Cardiac muscle cell (in vitro differentiated cells and primary cell): Measurements from ENCODE around the gene KCNMA1. TPM values are rescaled to one million over a fixed set of nuclear protein-coding genes. Genes with fewer than 3 reads are reported as not detected.
A peak's percentile ranks its signal among the peaks of the same experiment; 100 is the strongest.

Source experiments
- DNase-seq, 2 donors: peaks; one replicate each; pipeline versions ENCODE4 v3.0.0 to v3.0.0-alpha.2; 2010 to 2017; ENCODE audit warnings: low read depth in 1 of 2, low spot score in 1 of 2
- H3K27ac ChIP-seq: fragments of 200-600 bp; sonication (generic); 2 replicates; pipeline ENCODE4 v1.5.1; 2016
- H3K27me3 ChIP-seq: fragments of 200-600 bp; sonication (generic); 2 replicates; pipeline ENCODE4 v1.6.0; 2016; ENCODE audit warnings: control low read depth
- H3K36me3 ChIP-seq: fragments of 200-600 bp; sonication (generic); 2 replicates; pipeline ENCODE4 v1.5.1; 2016; ENCODE audit warnings: control low read depth
- H3K4me1 ChIP-seq: fragments of 200-600 bp; sonication (generic); 2 replicates; pipeline ENCODE4 v1.8.1; 2017; ENCODE audit warnings: low read depth, mild to moderate bottlenecking, mixed run types
- H3K4me3 ChIP-seq: fragments of 200-600 bp; sonication (generic); 2 replicates; pipeline ENCODE4 v1.5.1; 2016; ENCODE audit warnings: mild to moderate bottlenecking
- H3K9me3 ChIP-seq: fragments of 200-600 bp; sonication (generic); 2 replicates; pipeline ENCODE4 v1.5.1; 2017; ENCODE audit warnings: low read depth, mild to moderate bottlenecking, control low read depth
- CTCF ChIP-seq: IDR thresholded peaks from 2 replicates; pipeline ENCODE4 v1.5.1; 2012; ENCODE audit warnings: low read depth, mild to moderate bottlenecking, low read length
- polyA plus RNA-seq: library from polyadenylated mRNA; unstranded; fragments of >200 nt; fragmentation: Nextera tagmentation; extraction: Ambion mirVana; gene quantifications from 2 replicates; pipeline ENCODE4 v1.2.1, GENCODE V29; 2016
- total RNA-seq: library from RNA; depleted of rRNA; stranded (reverse); fragments of >200 nt; gene quantifications from 2 replicates; pipeline ENCODE4 v1.2.3, GENCODE V29; 2016

Gene KCNMA1
- total and polyA plus RNA-seq, 2 experiments from 2014 or later = 1.8 to 1.9 TPM

DNA sequence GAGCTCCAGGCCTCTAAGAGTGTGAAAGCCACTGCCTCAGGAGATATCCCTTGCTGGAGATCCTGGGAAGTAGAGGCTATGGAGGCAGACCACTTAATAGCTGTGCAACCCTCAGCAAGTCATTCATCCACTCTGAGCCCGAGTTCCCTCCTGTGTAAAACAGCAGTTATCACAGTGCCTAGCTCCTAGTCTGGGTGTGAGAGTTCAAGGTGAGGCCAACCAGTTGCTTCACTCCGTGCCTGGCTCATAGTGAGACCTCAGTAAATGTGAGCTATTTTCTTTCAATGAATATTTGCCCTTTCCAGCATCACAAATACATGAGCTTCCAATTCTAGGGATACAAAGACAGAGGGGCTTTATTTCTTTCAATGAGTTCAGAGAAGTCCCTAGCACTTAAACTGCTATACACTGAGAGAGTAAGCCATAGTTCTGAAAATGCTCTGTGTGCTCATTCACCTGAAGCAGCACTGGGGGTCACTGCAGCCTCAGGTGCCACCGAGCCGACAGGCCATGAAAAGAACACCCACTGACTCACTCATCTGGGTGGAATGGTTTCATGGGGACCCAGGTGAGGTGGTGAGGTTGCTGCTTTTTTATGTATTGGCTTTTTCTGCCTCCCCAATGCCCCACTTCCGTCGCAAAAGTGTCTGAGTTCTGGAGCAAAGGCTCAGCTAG is 259.8 kb downstream of the KCNMA1 start:
- no peaks in the 10 kb centered on the region for H3K4me1 ChIP-seq
- no peaks in the 10 kb centered on the region for H3K36me3 ChIP-seq
- H3K9me3 ChIP-seq = no peaks in the 10 kb centered on the region
- peaks cover 19% of the 10 kb centered on the region for H3K27me3 ChIP-seq
- DNase-seq = no peak
- H3K27ac ChIP-seq = no peak overlapping the region
- H3K4me3 ChIP-seq = no peak overlapping the region
- no peak for TF ChIP-seq CTCF

GRCh38 chr10:77377034-77377433 is 260.6 kb downstream of the KCNMA1 start:
- no peaks in the 10 kb centered on the region for H3K36me3 ChIP-seq
- no peak overlapping the region for H3K4me3 ChIP-seq
- no peak for TF ChIP-seq CTCF

DNA sequence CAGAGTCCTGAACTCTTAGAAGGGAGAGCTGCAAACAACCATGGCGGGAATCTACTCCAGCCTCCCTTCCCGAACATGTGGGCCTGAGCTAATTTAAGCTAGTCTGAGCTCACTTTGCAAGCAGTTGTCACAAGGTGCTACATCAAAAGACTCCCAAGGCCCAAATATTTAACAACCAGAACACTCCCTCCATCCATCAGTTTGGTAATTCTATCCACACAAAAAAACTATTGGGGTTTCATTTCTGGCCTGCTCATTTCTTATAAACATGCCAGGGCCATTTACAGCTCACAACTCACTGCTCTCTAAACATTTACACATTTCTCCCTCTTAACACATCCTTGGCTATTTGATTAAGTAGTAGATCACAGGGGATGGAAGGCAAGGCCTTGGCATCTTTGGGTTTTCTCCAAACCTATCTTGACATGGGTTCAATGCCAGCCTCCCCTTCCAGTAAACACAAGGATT is 263.4 kb downstream of the KCNMA1 start:
- Histone ChIP-seq H3K27ac (no peak overlapping the region), H3K4me3 (no peak overlapping the region), H3K36me3 (no peaks in the 10 kb centered on the region), H3K9me3 (no peaks in the 10 kb centered on the region), H3K4me1 (no peaks in the 10 kb centered on the region), H3K27me3 (peaks cover 7% of the 10 kb centered on the region)
- DNase-seq = no peak
- TF ChIP-seq CTCF = no peak

More at GRCh38 chr10:77377034-77377433, 260.6 kb downstream of the KCNMA1 start:
- DNase-seq = peak in 1 of 2 donors; percentile 11
- H3K4me1 ChIP-seq = no peaks in the 10 kb centered on the region
- H3K27ac ChIP-seq = no peak overlapping the region
- no peaks in the 10 kb centered on the region for H3K9me3 ChIP-seq
- H3K27me3 ChIP-seq = peaks cover 19% of the 10 kb centered on the region

DNA sequence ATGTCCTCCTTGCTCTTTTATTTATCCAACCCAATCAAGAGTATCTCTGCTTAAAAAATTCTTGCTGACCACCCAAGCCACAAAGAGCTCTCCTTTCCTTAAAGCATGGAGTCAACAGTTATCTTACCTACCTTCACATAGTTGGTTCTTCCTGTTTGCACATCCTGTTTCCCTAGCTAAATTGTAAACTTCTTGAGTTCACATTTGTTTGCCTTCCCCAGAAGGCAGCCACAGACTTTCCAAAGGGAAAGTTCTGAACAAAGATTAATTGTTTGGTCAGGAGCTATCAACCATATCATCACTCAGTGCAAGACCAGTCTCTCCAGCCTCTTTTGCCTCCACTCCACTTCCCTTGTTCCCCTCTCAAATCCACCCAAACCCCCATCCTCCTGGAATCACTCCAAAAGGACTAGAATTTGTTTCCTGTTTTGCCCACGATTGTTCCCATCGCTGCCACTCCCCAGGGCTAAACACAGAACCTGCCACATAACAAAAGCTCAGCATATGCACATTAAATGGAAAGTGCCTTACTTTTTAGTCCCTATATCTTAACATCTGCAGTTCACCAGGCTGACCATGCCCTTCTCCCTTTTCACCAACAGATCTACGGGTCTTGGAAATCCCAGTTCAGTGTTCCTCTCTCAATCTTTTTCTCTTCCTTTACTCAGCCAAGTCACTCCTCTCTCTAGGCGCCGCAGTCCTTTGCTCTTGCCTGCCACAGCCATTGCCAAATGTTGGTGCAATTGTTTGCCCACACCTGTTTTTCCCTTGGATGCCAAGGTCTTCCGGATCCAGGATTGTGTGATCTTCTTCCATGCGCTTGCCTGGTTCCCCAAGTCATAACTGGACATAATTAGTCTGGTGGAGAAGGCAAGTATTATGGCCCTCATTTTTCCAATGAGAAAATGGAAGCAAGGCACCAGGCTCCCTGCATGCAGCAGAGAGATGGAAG is 265.5 kb downstream of the KCNMA1 start:
- no peak overlapping the region for H3K4me3 ChIP-seq
- H3K4me1 ChIP-seq = no peaks in the 10 kb centered on the region
- no peaks in the 10 kb centered on the region for H3K9me3 ChIP-seq
- TF ChIP-seq CTCF = no peak
- no peak overlapping the region for H3K27ac ChIP-seq
- no peaks in the 10 kb centered on the region for H3K36me3 ChIP-seq
- H3K27me3 ChIP-seq = no peaks in the 10 kb centered on the region
- DNase-seq = no peak

- DNase-seq = no peak
- Histone ChIP-seq H3K27me3 (no peaks in the 10 kb centered on the region), H3K9me3 (no peaks in the 10 kb centered on the region), H3K4me1 (no peaks in the 10 kb centered on the region), H3K36me3 (no peaks in the 10 kb centered on the region), H3K27ac (no peak overlapping the region), H3K4me3 (no peak overlapping the region)
- TF ChIP-seq CTCF = no peak
Measured at GRCh38 chr10:77371421-77371820, 266.2 kb downstream of the KCNMA1 start.
